ENCODE measurements around the gene CABYR. TPM values are rescaled to one million over a fixed set of nuclear protein-coding genes. Genes with fewer than 3 reads are reported as not detected.

Gene CABYR
- total RNA-seq, 4 donors from 2014 or later = 0.33 to 0.51 (median 0.42) TPM; not detected in 1

- Histone ChIP-seq H3K4me3 (no peak overlapping the region), H3K27me3 (no peaks in the 10 kb centered on the region), H3K27ac (no peak overlapping the region), H3K36me3 (no peaks in the 10 kb centered on the region), H3K4me1 (no peaks in the 10 kb centered on the region), H3K9me3 (no peaks in the 10 kb centered on the region)
- no peak for TF ChIP-seq POLR2A (IDR thresholded peaks at IDR 0.05)
- TF ChIP-seq, protein P1, sequence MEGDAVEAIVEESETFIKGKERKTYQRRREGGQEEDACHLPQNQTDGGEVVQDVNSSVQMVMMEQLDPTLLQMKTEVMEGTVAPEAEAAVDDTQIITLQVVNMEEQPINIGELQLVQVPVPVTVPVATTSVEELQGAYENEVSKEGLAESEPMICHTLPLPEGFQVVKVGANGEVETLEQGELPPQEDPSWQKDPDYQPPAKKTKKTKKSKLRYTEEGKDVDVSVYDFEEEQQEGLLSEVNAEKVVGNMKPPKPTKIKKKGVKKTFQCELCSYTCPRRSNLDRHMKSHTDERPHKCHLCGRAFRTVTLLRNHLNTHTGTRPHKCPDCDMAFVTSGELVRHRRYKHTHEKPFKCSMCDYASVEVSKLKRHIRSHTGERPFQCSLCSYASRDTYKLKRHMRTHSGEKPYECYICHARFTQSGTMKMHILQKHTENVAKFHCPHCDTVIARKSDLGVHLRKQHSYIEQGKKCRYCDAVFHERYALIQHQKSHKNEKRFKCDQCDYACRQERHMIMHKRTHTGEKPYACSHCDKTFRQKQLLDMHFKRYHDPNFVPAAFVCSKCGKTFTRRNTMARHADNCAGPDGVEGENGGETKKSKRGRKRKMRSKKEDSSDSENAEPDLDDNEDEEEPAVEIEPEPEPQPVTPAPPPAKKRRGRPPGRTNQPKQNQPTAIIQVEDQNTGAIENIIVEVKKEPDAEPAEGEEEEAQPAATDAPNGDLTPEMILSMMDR (IDR thresholded peaks at IDR 0.05 in 4 of 5, conservative IDR thresholded peaks at IDR 0.05 in 1 of 5) = no peak
- in situ Hi-C loops (cut with MboI; ENCODE audit: low sequenced_read_pairs in 4 of 4) = loop anchor here in 1 of 4 donors (25.0 kb wide), 1 partner anchor 471 kb away; no protein-coding TSS in a partner anchor
- intact Hi-C loops (cut with DNase I; ENCODE audit: low total_unique reads) = no loop called here
- ATAC-seq (no peak), DNase-seq (no peak)
These were observed 30.2 kb upstream of the CABYR start for GRCh38 chr18:24108641-24109040.

DNA sequence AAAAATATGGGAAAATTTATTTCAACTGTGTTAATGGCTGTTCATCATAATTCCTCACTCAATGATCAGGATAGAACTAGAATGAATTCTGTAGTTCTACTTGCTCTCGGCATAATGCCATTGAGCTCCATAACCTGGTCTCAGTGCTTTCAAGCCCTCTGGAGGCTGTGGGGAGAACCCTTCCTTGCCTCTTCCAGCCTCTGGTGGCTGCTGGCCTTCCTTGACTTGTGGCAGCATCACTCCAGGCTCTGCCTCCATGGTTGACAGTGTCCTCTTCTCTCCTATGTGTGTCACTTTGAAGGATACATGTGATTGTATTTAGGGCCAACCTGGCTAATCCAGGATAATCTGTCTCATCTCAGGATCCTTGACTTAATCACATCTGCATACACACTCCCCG, 26.9 kb upstream of the CABYR start:
- no peak for ATAC-seq
- in situ Hi-C loops (cut with MboI; ENCODE audit: low sequenced_read_pairs in 4 of 4) = loop anchor here in 1 of 4 donors (25.0 kb wide), 1 partner anchor 475 kb away; no protein-coding TSS in a partner anchor
- Histone ChIP-seq H3K4me3 (no peak overlapping the region), H3K36me3 (no peaks in the 10 kb centered on the region), H3K27ac (no peak overlapping the region), H3K4me1 (no peaks in the 10 kb centered on the region), H3K27me3 (no peaks in the 10 kb centered on the region), H3K9me3 (no peaks in the 10 kb centered on the region)
- intact Hi-C loops (cut with DNase I; ENCODE audit: low total_unique reads) = loop anchor here (10.0 kb wide), 2 partner anchors 147 to 487 kb away; no protein-coding TSS in a partner anchor
- TF ChIP-seq POLR2A (IDR thresholded peaks at IDR 0.05) = no peak
- TF ChIP-seq, protein P1 (IDR thresholded peaks at IDR 0.05 in 4 of 5, conservative IDR thresholded peaks at IDR 0.05 in 1 of 5) = no peak
- no peak for DNase-seq

GRCh38 chr18:24112464-24112863, 26.4 kb upstream of the CABYR start:
- Histone ChIP-seq H3K36me3 (no peaks in the 10 kb centered on the region), H3K9me3 (no peaks in the 10 kb centered on the region), H3K27ac (no peak overlapping the region), H3K4me3 (no peak overlapping the region), H3K27me3 (no peaks in the 10 kb centered on the region), H3K4me1 (no peaks in the 10 kb centered on the region)
- intact Hi-C loops (cut with DNase I; ENCODE audit: low total_unique reads) = loop anchor here (10.0 kb wide), 2 partner anchors 148 to 488 kb away; no protein-coding TSS in a partner anchor
- ATAC-seq = no peak
- in situ Hi-C loops (cut with MboI; ENCODE audit: low sequenced_read_pairs in 4 of 4) = loop anchor here in 1 of 4 donors (25.0 kb wide), 1 partner anchor 475 kb away; no protein-coding TSS in a partner anchor
- DNase-seq = no peak
- TF ChIP-seq POLR2A (IDR thresholded peaks at IDR 0.05) = no peak
- TF ChIP-seq, protein P1 (IDR thresholded peaks at IDR 0.05 in 4 of 5, conservative IDR thresholded peaks at IDR 0.05 in 1 of 5) = no peak

DNA sequence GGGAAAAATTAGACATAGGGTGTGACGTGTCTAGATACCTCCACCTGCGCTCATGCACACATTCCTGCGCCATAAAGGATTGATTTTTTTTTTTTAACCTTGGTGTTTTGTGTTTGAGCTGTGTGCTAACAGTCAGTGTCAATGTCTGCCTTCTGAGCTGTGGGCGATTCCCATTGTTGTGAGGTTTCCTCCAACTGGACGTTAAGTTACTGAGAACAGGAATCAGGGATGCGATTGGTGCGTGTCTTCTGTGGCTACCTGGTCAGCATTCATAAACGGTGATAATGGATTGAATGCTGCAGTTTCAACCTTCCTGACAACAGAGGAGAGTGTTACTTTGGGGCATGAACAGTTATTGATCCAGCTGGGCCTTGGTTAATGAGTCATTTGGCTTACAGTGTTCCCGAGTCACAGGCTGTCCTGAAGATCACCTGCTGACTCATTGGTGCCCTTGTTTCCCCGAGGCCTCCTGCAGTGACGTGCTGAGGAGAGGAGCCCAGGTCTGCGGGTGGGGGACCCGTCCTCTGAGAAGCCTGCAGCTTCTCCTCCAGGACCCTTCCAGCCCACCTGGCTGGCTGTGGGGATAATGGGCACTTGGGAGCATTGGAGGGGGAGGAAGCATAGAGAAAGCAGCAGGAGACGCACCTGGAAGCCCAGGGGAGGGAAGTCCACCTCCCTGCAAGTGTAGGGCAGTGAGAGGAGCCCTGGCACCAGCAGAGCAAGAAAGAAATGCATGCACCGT, 25.8 kb upstream of the CABYR start:
- in situ Hi-C loops (cut with MboI; ENCODE audit: low sequenced_read_pairs in 4 of 4) = loop anchor here in 1 of 4 donors (25.0 kb wide), 1 partner anchor 476 kb away; no protein-coding TSS in a partner anchor

More for the DNA sequence above, 25.8 kb upstream of the CABYR start:
- H3K36me3 ChIP-seq = no peaks in the 10 kb centered on the region
- intact Hi-C loops (cut with DNase I; ENCODE audit: low total_unique reads) = loop anchor here (10.0 kb wide), 2 partner anchors 148 to 488 kb away; no protein-coding TSS in a partner anchor
- no peak overlapping the region for H3K4me3 ChIP-seq
- no peak for TF ChIP-seq POLR2A (IDR thresholded peaks at IDR 0.05)
- TF ChIP-seq, protein P1 (IDR thresholded peaks at IDR 0.05 in 4 of 5, conservative IDR thresholded peaks at IDR 0.05 in 1 of 5) = no peak
- ATAC-seq (no peak), DNase-seq (no peak)
- H3K9me3 ChIP-seq = no peaks in the 10 kb centered on the region
- no peaks in the 10 kb centered on the region for H3K4me1 ChIP-seq
- no peaks in the 10 kb centered on the region for H3K27me3 ChIP-seq
- H3K27ac ChIP-seq = no peak overlapping the region
